Neural cell (in vitro differentiated cells): ENCODE data around the gene SLC25A45.

ENCODE experiments used
- EZH2 ChIP-seq: fragments of 200-600, 300-800 bp; shearing (Covaris generic), sonication (generic); IDR thresholded peaks from 2 replicates; pipeline ENCODE4 v1.6.1; 2014; ENCODE audit warnings: antibody characterized with exemption, low read length, borderline replicate concordance, mild to moderate bottlenecking; ENCODE audit not compliant: insufficient read depth, poor library complexity, severe bottlenecking
- POLR2AphosphoS5 ChIP-seq: IDR thresholded peaks from 2 replicates; pipeline ENCODE4 v1.6.1; 2012
- RAD21 ChIP-seq: fragments of 450-650 bp; conservative IDR thresholded peaks from 2 replicates; pipeline ENCODE4 v1.6.1; 2014; ENCODE audit warnings: antibody characterized with exemption, mild to moderate bottlenecking, moderate library complexity
- SMC3 ChIP-seq: fragments of 450-650 bp; conservative IDR thresholded peaks from 2 replicates; pipeline ENCODE4 v1.6.1; 2014; ENCODE audit warnings: antibody characterized with exemption, mild to moderate bottlenecking, moderate library complexity; ENCODE audit not compliant: poor library complexity
- TAF1 ChIP-seq: IDR thresholded peaks from 2 replicates; pipeline ENCODE4 v1.6.1; 2012; ENCODE audit warnings: low read depth
- TF ChIP-seq, protein P1 (sequence below): fragments of 450-650 bp; IDR thresholded peaks from 2 replicates; pipeline ENCODE4 v1.5.1; 2014; ENCODE audit warnings: antibody characterized with exemption, mild to moderate bottlenecking, moderate library complexity; ENCODE audit not compliant: poor library complexity, severe bottlenecking
- TF ChIP-seq, protein P2 (sequence below): IDR thresholded peaks from 2 replicates; pipeline ENCODE4 v1.6.1; 2012; ENCODE audit warnings: borderline replicate concordance

DNA sequence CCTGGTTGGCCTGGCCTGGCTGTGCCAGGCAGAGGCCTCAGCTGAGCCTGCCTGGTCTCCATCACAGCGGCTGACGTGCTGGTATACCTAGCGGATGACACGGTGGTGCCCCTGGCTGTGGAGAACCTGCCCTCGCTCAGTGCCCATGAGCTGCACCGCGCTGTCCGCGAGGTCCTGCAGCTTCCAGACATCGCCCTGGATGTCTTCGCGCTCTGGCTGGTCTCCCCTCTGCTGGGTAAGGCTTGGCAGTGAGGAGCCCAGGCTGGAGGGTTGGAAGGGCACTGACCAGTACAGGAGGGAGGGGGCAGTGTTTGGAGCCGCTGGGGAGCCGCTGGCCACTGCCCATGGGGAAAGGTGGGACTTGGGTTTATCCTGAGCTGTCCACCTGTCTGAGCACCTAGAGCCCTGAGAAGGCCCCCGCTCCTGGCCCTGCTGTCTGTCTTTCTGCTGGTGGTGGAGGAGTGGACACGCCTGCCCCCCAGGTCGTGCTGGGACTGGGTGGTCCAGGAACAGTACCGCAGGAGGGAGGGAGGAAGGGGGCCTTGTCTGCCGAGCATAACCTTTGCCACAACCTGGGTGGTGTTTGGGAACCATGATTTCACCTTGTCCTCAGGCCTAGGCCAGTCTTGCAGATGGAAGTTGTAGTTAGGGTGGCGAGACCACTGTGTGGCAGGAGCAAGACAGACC is 7.0 kb upstream of the SLC25A45 start:
- TF ChIP-seq TAF1 (no peak), RAD21 (no peak), POLR2AphosphoS5 (no peak), SMC3 (no peak), EZH2 (no peak)
- TF ChIP-seq, protein P1, sequence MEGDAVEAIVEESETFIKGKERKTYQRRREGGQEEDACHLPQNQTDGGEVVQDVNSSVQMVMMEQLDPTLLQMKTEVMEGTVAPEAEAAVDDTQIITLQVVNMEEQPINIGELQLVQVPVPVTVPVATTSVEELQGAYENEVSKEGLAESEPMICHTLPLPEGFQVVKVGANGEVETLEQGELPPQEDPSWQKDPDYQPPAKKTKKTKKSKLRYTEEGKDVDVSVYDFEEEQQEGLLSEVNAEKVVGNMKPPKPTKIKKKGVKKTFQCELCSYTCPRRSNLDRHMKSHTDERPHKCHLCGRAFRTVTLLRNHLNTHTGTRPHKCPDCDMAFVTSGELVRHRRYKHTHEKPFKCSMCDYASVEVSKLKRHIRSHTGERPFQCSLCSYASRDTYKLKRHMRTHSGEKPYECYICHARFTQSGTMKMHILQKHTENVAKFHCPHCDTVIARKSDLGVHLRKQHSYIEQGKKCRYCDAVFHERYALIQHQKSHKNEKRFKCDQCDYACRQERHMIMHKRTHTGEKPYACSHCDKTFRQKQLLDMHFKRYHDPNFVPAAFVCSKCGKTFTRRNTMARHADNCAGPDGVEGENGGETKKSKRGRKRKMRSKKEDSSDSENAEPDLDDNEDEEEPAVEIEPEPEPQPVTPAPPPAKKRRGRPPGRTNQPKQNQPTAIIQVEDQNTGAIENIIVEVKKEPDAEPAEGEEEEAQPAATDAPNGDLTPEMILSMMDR, result no peak
- TF ChIP-seq, protein P2, sequence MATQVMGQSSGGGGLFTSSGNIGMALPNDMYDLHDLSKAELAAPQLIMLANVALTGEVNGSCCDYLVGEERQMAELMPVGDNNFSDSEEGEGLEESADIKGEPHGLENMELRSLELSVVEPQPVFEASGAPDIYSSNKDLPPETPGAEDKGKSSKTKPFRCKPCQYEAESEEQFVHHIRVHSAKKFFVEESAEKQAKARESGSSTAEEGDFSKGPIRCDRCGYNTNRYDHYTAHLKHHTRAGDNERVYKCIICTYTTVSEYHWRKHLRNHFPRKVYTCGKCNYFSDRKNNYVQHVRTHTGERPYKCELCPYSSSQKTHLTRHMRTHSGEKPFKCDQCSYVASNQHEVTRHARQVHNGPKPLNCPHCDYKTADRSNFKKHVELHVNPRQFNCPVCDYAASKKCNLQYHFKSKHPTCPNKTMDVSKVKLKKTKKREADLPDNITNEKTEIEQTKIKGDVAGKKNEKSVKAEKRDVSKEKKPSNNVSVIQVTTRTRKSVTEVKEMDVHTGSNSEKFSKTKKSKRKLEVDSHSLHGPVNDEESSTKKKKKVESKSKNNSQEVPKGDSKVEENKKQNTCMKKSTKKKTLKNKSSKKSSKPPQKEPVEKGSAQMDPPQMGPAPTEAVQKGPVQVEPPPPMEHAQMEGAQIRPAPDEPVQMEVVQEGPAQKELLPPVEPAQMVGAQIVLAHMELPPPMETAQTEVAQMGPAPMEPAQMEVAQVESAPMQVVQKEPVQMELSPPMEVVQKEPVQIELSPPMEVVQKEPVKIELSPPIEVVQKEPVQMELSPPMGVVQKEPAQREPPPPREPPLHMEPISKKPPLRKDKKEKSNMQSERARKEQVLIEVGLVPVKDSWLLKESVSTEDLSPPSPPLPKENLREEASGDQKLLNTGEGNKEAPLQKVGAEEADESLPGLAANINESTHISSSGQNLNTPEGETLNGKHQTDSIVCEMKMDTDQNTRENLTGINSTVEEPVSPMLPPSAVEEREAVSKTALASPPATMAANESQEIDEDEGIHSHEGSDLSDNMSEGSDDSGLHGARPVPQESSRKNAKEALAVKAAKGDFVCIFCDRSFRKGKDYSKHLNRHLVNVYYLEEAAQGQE, result no peak
